H1 (cell line): ENCODE data around the gene CREBBP. TPM values are rescaled to one million over a fixed set of nuclear protein-coding genes. Genes with fewer than 3 reads are reported as not detected.

ENCODE experiments used
- E2F6 ChIP-seq: IDR thresholded peaks from 2 replicates; pipeline ENCODE4 v1.6.1; 2012; ENCODE audit warnings: inconsistent platforms
- NRF1 ChIP-seq: IDR thresholded peaks from 2 replicates; pipeline ENCODE4 v1.6.1; 2011; ENCODE audit warnings: mild to moderate bottlenecking, low read depth, low read length, improper control_type of control experiment
- polyA plus RNA-seq, 7 experiments: library from polyadenylated mRNA; depleted of rRNA in 3 of 7; stranded (reverse) in 5 of 7; unstranded in 2 of 7; fragments of >200 nt in 5 of 7; fragments of 200-250 nt in 2 of 7; gene quantifications; 1 replicate in 5 of 7; 2 replicates in 1 of 7; 4 replicates in 1 of 7; pipeline versions ENCODE4 v1.2.1 to v1.2.3, GENCODE V29; 2011 to 2013; ENCODE audit warnings: missing spikeins in 2 of 7, mixed read lengths in 2 of 7
- total RNA-seq: library from RNA; stranded (reverse); fragmentation: NEBNext Ultra II Directional; extraction: Animal tissue kit (Norgen Biotek cat#: 25700); gene quantifications from 2 replicates; pipeline ENCODE4 v1.2.1, GENCODE V29; 2021

CREBBP gene
- total and polyA plus RNA-seq, 2 of the 8 experiments (the other 6 are each of a cell fraction or from before 2014, with no cell fraction given) = 10.0 to 60.1 TPM

DNA sequence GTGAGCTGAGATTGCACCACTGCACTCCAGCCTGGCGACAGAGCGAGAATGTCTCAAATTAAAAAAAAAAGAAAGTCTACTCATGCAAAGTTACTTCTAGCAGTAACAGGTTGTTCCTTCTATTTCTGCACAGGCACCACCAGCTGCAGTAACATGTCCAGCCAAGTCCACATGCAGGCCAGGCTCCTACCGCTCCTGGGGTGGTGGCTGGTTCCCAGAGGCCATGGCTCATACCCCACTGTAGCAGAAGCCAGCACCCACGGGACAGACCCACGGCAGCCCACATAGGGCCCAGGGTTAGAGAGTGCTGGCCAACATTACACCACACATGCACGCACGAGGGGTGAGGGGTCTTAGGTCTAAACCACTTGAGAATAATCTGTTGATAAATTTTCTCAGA lies 136.5 kb downstream of the CREBBP start (continued):
- no peak for TF ChIP-seq NRF1
- no peak for TF ChIP-seq E2F6
